ENCODE measurements around the gene WHRN. TPM values are rescaled to one million over a fixed set of nuclear protein-coding genes. Genes with fewer than 3 reads are reported as not detected.
A peak's percentile ranks its signal among the peaks of the same experiment; 100 is the strongest.

WHRN gene
- total RNA-seq, 1 donor from 2014 or later: 14.5 TPM

GRCh38 chr9:114376586-114377445, 128.5 kb downstream of the WHRN start:
- ChIA-PET POLR2A (interaction anchor here (0.9 to 4.3 kb wide), 4 partner anchors 10 to 21 kb away, joined by 4 to 37 read pairs (median 8); partner anchors contain the start of gene AKNA), CTCF (no interaction called here)
- intact Hi-C loops (cut with micrococcal nuclease): no loop called here
- DNase-seq (no peak), ATAC-seq (ENCODE audit: low read depth) (no peak)
- H3K9me3 Mint-ChIP-seq: no peaks in the 10 kb centered on the region
- no peak overlapping the region for H3K4me3 Mint-ChIP-seq
- peaks cover 80% of the 10 kb centered on the region for H3K36me3 Mint-ChIP-seq (ENCODE audit: low read depth)
- peak overlapping the region; percentile 73 for H3K27ac Mint-ChIP-seq
- TF ChIP-seq CTCF (IDR thresholded peaks at IDR 0.05): no peak
- peaks cover 85% of the 10 kb centered on the region for H3K4me1 Mint-ChIP-seq
- H3K27me3 Mint-ChIP-seq: no peaks in the 10 kb centered on the region

DNA sequence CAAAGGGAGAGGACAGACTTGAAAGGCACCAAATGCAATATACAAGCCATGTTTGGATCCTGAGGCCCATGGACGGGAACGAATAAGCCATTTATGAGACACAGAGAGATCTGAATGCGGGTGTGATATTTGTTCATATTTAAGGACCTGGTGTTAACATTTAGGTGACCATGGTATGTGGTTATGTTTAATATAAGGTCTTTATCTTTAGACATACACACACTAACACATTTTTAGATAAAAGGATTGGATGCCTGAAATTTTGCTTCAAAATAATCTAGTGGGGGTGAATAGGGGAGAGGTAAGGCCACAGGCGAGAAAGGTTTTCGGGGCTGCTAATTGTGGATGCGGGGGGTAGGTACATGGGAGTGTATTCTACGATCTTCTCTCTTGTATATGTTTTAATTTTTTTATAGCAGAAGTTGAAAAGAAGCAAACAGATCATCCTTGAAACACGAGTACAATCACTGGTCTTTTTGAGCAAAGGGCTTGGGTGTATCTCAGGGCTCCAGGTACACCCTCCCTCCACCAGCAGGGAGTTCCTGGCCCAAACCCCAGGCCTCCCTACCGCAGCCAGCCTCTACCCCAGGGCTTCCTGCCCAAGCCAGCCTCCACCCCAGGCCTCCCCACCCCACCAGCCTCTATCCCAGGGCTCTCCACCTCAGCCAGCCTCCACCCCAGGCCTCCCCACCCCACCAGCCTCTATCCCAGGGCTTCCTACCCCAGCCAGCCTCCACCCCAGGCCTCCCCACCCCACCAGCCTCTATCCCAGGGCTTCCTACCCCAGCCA, 129.7 kb downstream of the WHRN start:
- TF ChIP-seq CTCF (IDR thresholded peaks at IDR 0.05): no peak
- Mint-ChIP-seq H3K27ac (peak overlapping the region; percentile 98), H3K36me3 (ENCODE audit: low read depth) (peaks cover 86% of the 10 kb centered on the region), H3K4me1 (peaks cover 91% of the 10 kb centered on the region), H3K27me3 (no peaks in the 10 kb centered on the region), H3K9me3 (no peaks in the 10 kb centered on the region), H3K4me3 (no peak overlapping the region)
- CTCF ChIA-PET: no interaction called here
- POLR2A ChIA-PET: interaction anchor here (0.9 to 15.2 kb wide), 5 partner anchors 10 to 965 kb away, joined by 4 to 913 read pairs (median 37); partner anchors contain the start of genes AKNA, C9orf43 and POLE3
- intact Hi-C loops (cut with micrococcal nuclease): no loop called here
- DNase-seq (no peak), ATAC-seq (ENCODE audit: low read depth) (no peak)

- Mint-ChIP-seq H3K36me3 (ENCODE audit: low read depth) (peaks cover 85% of the 10 kb centered on the region), H3K4me3 (peak overlapping the region; percentile 0), H3K4me1 (peaks cover 94% of the 10 kb centered on the region), H3K27me3 (no peaks in the 10 kb centered on the region), H3K9me3 (no peaks in the 10 kb centered on the region), H3K27ac (peak overlapping the region; percentile 98)
- no peak for TF ChIP-seq CTCF (IDR thresholded peaks at IDR 0.05)
- ChIA-PET POLR2A (interaction anchor here (1.1 to 15.2 kb wide), 3 partner anchors 11 to 965 kb away, joined by 4 to 913 read pairs (median 42); partner anchors contain the start of genes AKNA, C9orf43 and POLE3), CTCF (no interaction called here)
- no peak for DNase-seq
- intact Hi-C loops (cut with micrococcal nuclease): no loop called here
- no peak for ATAC-seq (ENCODE audit: low read depth)
Observed at GRCh38 chr9:114374936-114375335, 130.3 kb downstream of the WHRN start.

GRCh38 chr9:114373960-114374730, 131.1 kb downstream of the WHRN start:
- no peak for TF ChIP-seq CTCF (IDR thresholded peaks at IDR 0.05)
- ChIA-PET POLR2A (interaction anchor here (0.7 to 15.2 kb wide), 11 partner anchors 10 to 317 kb away, joined by 3 to 913 read pairs (median 10); partner anchors contain the start of genes AKNA and ATP6V1G1), CTCF (interaction anchor here (0.7 to 3.6 kb wide), 4 partner anchors 11 to 36 kb away, joined by 3 to 46 read pairs (median 7); partner anchors contain the start of gene AKNA)
- Mint-ChIP-seq H3K4me1 (peaks cover 94% of the 10 kb centered on the region), H3K4me3 (peak overlapping the region; percentile 1), H3K9me3 (no peaks in the 10 kb centered on the region), H3K27ac (peak overlapping the region; percentile 98), H3K27me3 (no peaks in the 10 kb centered on the region), H3K36me3 (ENCODE audit: low read depth) (peaks cover 85% of the 10 kb centered on the region)
- intact Hi-C loops (cut with micrococcal nuclease): loop anchor here (1.0 to 2.0 kb wide), 5 partner anchors 10 to 35 kb away; no protein-coding TSS in a partner anchor
- no peak for DNase-seq
- ATAC-seq (ENCODE audit: low read depth): no peak

Data from activated B cell treated with CpG ODN at 0.5 μM for 24 hours (primary cell).